DND-41 (cell line): ENCODE results near the gene RAPGEF5.
A peak's percentile ranks its signal among the peaks of the same experiment; 100 is the strongest.

Experiments used
- ATAC-seq: fragments of 200-7000 bp; cut with Tn5 transposase; 3 replicates; pipeline ENCODE4 v1.9.1; 2021; ENCODE audit warnings: low read depth; ENCODE audit not compliant: insufficient read depth
- DNase-seq: peaks from one replicate; pipeline ENCODE4 v3.0.0-alpha.2; 2020
- H2AFZ ChIP-seq: 2 replicates; pipeline ENCODE4 v1.6.0; 2012; ENCODE audit warnings: low read depth, low read length
- H3K27ac ChIP-seq: 2 replicates; pipeline ENCODE4 v1.5.1; 2012; ENCODE audit warnings: low read length, inconsistent platforms
- H3K27me3 ChIP-seq: fragments of 200-600 bp; sonication (generic); 2 replicates; pipeline ENCODE4 v1.6.0; 2012; ENCODE audit warnings: low read length, mild to moderate bottlenecking, inconsistent platforms; ENCODE audit not compliant: insufficient read depth, poor library complexity
- H3K36me3 ChIP-seq: 2 replicates; pipeline ENCODE4 v1.5.1; 2012; ENCODE audit warnings: low read length, inconsistent platforms; ENCODE audit not compliant: insufficient read depth
- H3K4me1 ChIP-seq: 2 replicates; pipeline ENCODE4 v1.5.1; 2012; ENCODE audit warnings: mild to moderate bottlenecking, low read length; ENCODE audit not compliant: insufficient read depth
- H3K4me2 ChIP-seq: 2 replicates; pipeline ENCODE4 v1.6.0; 2012; ENCODE audit warnings: mild to moderate bottlenecking, moderate library complexity, low read length, inconsistent platforms; ENCODE audit not compliant: insufficient read depth
- H3K4me3 ChIP-seq, 2 experiments: fragments of 200-600 bp in 1 of 2; shearing (Covaris generic) in 1 of 2; 2 replicates each; pipeline ENCODE4 v1.5.1; 2012 to 2016; ENCODE audit warnings: inconsistent platforms in 2 of 2, low read length in 2 of 2, mild to moderate bottlenecking in 2 of 2, low read depth in 1 of 2, moderate library complexity in 1 of 2
- H3K79me2 ChIP-seq: 2 replicates; pipeline ENCODE4 v1.6.0; 2012; ENCODE audit warnings: low read length, inconsistent platforms; ENCODE audit not compliant: insufficient read depth
- H3K9ac ChIP-seq: 2 replicates; pipeline ENCODE4 v1.6.0; 2012; ENCODE audit warnings: low read depth, mild to moderate bottlenecking, inconsistent platforms, low read length, moderate library complexity
- H3K9me3 ChIP-seq: 2 replicates; pipeline ENCODE4 v1.5.1; 2012; ENCODE audit warnings: low read length, moderate library complexity, mild to moderate bottlenecking, inconsistent platforms; ENCODE audit not compliant: insufficient read depth, severe bottlenecking
- H4K20me1 ChIP-seq: 2 replicates; pipeline ENCODE4 v1.6.0; 2012; ENCODE audit warnings: low read length; ENCODE audit not compliant: insufficient read depth
- EZH2 ChIP-seq: IDR thresholded peaks from 3 replicates; pipeline ENCODE4 v1.6.1; 2012; ENCODE audit warnings: borderline replicate concordance, low read depth, mild to moderate bottlenecking, moderate library complexity, low read length, inconsistent platforms; ENCODE audit not compliant: severe bottlenecking
- TF ChIP-seq, protein P1 (sequence below): IDR thresholded peaks from 2 replicates; pipeline ENCODE4 v1.5.1; 2012; ENCODE audit warnings: borderline replicate concordance, low read length, moderate library complexity, mild to moderate bottlenecking; ENCODE audit not compliant: poor library complexity, severe bottlenecking; ENCODE audit errors: extremely low read depth

The RAPGEF5 gene

DNA sequence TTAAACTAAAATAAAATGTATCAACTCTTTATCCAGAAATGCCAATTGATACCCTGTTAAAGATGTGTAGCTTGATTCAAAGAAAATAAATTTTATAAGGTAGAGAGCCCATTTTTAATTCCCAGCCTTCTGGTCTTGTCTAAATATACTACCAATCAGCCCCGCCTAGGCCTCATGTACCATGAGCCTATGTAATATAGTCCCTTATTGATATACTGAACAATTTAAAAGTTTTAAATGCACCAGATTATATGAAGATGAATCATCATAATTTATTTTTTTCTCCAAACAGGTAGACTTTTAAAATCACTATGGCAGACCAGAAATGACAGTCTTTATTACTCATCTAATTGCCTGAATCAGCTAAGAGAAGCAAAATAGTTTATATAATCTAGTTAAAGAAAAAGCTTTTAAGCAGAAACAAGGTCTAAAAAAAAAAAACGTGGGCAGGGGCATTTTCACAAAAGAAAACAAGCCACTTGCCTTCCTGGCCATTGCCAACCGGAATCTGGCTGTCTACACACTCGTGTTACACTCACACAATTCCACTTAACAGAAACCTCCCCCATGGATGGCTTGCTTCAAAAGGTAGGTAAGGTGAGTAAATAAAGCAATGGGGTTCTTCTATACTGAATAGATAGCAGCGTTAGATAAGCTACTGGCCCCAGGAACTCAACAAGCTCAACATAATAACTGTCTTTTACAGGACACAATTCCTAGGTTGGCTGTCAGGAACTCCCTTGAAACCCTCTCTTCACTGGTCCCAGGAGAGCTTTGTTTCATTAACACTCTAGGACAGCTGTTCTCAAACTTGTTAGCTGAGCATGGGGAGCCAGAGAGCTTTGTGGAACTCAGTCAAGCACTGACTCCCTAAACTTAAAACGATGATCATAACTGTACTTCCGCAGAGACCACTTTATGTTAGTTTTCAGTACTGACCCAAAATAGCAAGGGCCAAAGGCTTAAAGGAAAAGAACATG lies 37.2 kb downstream of the RAPGEF5 start:
- H3K27ac ChIP-seq: peak overlapping the region; percentile 1

DNA sequence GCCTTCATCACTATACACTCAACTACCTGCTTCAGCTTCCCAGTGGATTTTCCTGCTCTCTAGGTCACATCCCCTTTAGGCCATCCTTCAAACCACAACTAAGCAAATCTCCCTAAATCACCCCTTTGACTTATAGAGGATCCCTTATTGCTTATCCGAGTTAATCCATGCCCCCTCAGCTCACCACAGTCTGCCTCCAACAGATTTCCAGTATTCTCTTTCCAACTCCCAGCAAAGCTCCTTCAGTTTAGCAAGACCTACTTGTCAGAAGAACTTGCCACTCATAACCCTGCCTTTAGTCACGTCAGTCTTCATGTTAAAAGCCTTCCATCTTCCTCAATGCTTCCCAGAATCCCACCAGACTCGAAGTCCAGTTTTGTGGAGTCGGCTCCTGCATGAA lies 38.6 kb downstream of the RAPGEF5 start:
- no peak for DNase-seq
- Histone ChIP-seq H3K27me3 (no peaks in the 10 kb centered on the region), H2AFZ (no peak overlapping the region), H3K27ac (0 out of 2 replicates have a peak overlapping the region, but pooled peaks have one; percentile 14), H3K36me3 (peaks cover 34% of the 10 kb centered on the region), H3K4me3 (no peak overlapping the region), H4K20me1 (peaks cover 5% of the 10 kb centered on the region; the same call in 1 of the 2 replicates), H3K79me2 (peaks cover 60% of the 10 kb centered on the region), H3K4me1 (peaks cover 6% of the 10 kb centered on the region; the same call in 1 of the 2 replicates), H3K9ac (no peak overlapping the region), H3K9me3 (no peaks in the 10 kb centered on the region), H3K4me2 (no peak overlapping the region)
- no peak for ATAC-seq
- TF ChIP-seq, protein P1, sequence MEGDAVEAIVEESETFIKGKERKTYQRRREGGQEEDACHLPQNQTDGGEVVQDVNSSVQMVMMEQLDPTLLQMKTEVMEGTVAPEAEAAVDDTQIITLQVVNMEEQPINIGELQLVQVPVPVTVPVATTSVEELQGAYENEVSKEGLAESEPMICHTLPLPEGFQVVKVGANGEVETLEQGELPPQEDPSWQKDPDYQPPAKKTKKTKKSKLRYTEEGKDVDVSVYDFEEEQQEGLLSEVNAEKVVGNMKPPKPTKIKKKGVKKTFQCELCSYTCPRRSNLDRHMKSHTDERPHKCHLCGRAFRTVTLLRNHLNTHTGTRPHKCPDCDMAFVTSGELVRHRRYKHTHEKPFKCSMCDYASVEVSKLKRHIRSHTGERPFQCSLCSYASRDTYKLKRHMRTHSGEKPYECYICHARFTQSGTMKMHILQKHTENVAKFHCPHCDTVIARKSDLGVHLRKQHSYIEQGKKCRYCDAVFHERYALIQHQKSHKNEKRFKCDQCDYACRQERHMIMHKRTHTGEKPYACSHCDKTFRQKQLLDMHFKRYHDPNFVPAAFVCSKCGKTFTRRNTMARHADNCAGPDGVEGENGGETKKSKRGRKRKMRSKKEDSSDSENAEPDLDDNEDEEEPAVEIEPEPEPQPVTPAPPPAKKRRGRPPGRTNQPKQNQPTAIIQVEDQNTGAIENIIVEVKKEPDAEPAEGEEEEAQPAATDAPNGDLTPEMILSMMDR: no peak
- no peak for TF ChIP-seq EZH2

More for the DNA sequence above, 37.2 kb downstream of the RAPGEF5 start:
- Histone ChIP-seq H3K9me3 (no peaks in the 10 kb centered on the region), H3K9ac (no peak overlapping the region), H3K4me3 (no peak overlapping the region), H3K36me3 (peaks cover 21% of the 10 kb centered on the region), H3K27me3 (no peaks in the 10 kb centered on the region), H3K79me2 (peaks cover 74% of the 10 kb centered on the region), H3K4me1 (peaks cover 18% of the 10 kb centered on the region; the same call in 1 of the 2 replicates), H3K4me2 (no peak overlapping the region), H2AFZ (no peak overlapping the region), H4K20me1 (peaks cover 5% of the 10 kb centered on the region; the same call in 1 of the 2 replicates)
- TF ChIP-seq, protein P1: no peak
- no peak for TF ChIP-seq EZH2
- peak; percentile 27; the same call in 1 of the 3 replicates for ATAC-seq
- no peak for DNase-seq

DNA sequence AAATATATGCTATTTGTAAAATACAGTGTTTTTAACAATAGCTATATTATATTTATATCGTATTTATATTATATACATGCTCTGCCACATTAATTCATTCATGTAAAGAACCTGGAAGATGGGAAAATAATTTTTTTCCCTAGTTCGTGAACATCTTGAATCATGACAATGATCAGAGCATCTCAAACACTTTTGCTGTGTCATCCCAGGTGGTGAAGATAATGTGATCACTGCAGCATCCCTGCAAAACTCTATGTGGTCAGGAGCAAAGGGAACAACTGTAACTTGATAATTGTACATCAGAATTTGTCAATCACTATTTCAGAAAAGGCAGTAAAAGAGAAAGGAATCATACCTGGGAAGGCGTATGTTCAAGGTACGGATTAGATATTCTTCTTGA lies 39.3 kb downstream of the RAPGEF5 start:
- Histone ChIP-seq H3K9ac (no peak overlapping the region), H2AFZ (no peak overlapping the region), H3K79me2 (peaks cover 53% of the 10 kb centered on the region), H3K4me3 (no peak overlapping the region), H3K4me2 (no peak overlapping the region), H3K4me1 (peaks cover 5% of the 10 kb centered on the region; the same call in 1 of the 2 replicates), H4K20me1 (peaks cover 5% of the 10 kb centered on the region; the same call in 1 of the 2 replicates), H3K9me3 (no peaks in the 10 kb centered on the region), H3K27me3 (no peaks in the 10 kb centered on the region), H3K27ac (no peak overlapping the region), H3K36me3 (peaks cover 42% of the 10 kb centered on the region)
- TF ChIP-seq, protein P1: no peak
- no peak for TF ChIP-seq EZH2
- DNase-seq (no peak), ATAC-seq (no peak)
